ENCODE data around the gene MFAP1. TPM values are rescaled to one million over a fixed set of nuclear protein-coding genes. Genes with fewer than 3 reads are reported as not detected.

MFAP1 gene
- total RNA-seq, 6 donors from 2014 or later: 7.4 to 20.0 (median 17.5) TPM

- Histone ChIP-seq H3K27me3 (no peaks in the 10 kb centered on the region), H3K27ac (peak overlapping the region; percentile 89 to 93 (median 92)), H3K36me3 (peaks cover 15 to 38% (median 28%) of the 10 kb centered on the region in 4 donors), H3K4me3 (peak overlapping the region in 3 of 4 donors; percentile 66 to 86 (median 73)), H3K9me3 (no peaks in the 10 kb centered on the region), H3K4me1 (peaks cover 12 to 23% (median 15%) of the 10 kb centered on the region in 4 donors)
- DNase-seq (peak in 1 of 2 donors; percentile 56), ATAC-seq (ENCODE audit: low FRiP score in 2 of 2) (no peak)
- TF ChIP-seq EP300 (IDR thresholded peaks at IDR 0.05) (no peak), POLR2AphosphoS5 (IDR thresholded peaks at IDR 0.05) (peak in 1 of 2 donors; percentile 7), POLR2A (IDR thresholded peaks at IDR 0.05) (no peak), CTCF (IDR thresholded peaks at IDR 0.05) (peak in 2 of 6 experiments; percentile 17 to 23)
- WGBS, 2 donors: 100% methylated on average over 1 of the region's 1 CpG
Measured at GRCh38 chr15:43775411-43775965, 49.0 kb downstream of the MFAP1 start.

GRCh38 chr15:43774062-43774461 lies 50.4 kb downstream of the MFAP1 start:
- ATAC-seq (ENCODE audit: low FRiP score in 2 of 2): no peak
- H3K4me3 ChIP-seq: no peak overlapping the region
- WGBS, 2 donors: 83 to 93% methylated on average over 4 of the region's 4 CpGs
- no peak for DNase-seq
- H3K9me3 ChIP-seq: no peaks in the 10 kb centered on the region
- peaks cover 12 to 23% (median 15%) of the 10 kb centered on the region in 4 donors for H3K4me1 ChIP-seq
- peak overlapping the region in 2 of 4 donors; percentile 15 to 93 for H3K27ac ChIP-seq
- H3K27me3 ChIP-seq: no peaks in the 10 kb centered on the region
- peaks cover 15 to 52% (median 41%) of the 10 kb centered on the region in 4 donors for H3K36me3 ChIP-seq
- TF ChIP-seq POLR2A (IDR thresholded peaks at IDR 0.05) (no peak), EP300 (IDR thresholded peaks at IDR 0.05) (no peak), POLR2AphosphoS5 (IDR thresholded peaks at IDR 0.05) (no peak), CTCF (IDR thresholded peaks at IDR 0.05) (no peak)

- peaks cover 19 to 66% (median 54%) of the 10 kb centered on the region in 4 donors for H3K36me3 ChIP-seq
- ATAC-seq (ENCODE audit: low FRiP score in 2 of 2) (no peak), DNase-seq (no peak)
- H3K4me3 ChIP-seq: no peak overlapping the region
- peak overlapping the region in 3 of 4 donors; percentile 36 to 65 (median 48) for H3K27ac ChIP-seq
- TF ChIP-seq EP300 (IDR thresholded peaks at IDR 0.05): no peak
- no peak for TF ChIP-seq CTCF (IDR thresholded peaks at IDR 0.05)
- TF ChIP-seq POLR2A (IDR thresholded peaks at IDR 0.05): no peak
- no peak for TF ChIP-seq POLR2AphosphoS5 (IDR thresholded peaks at IDR 0.05)
- peaks cover 7 to 18% (median 10%) of the 10 kb centered on the region in 4 donors for H3K4me1 ChIP-seq
- H3K27me3 ChIP-seq: no peaks in the 10 kb centered on the region
- no peaks in the 10 kb centered on the region for H3K9me3 ChIP-seq
Measured at GRCh38 chr15:43772624-43773023, 51.9 kb downstream of the MFAP1 start.

GRCh38 chr15:43771816-43772215 lies 52.7 kb downstream of the MFAP1 start:
- peak overlapping the region in 3 of 4 donors; percentile 36 to 65 (median 48) for H3K27ac ChIP-seq
- ATAC-seq (ENCODE audit: low FRiP score in 2 of 2): peak; percentile 13 to 48
- TF ChIP-seq EP300 (IDR thresholded peaks at IDR 0.05): peak in 1 of 4 donors; percentile 37
- no peak for TF ChIP-seq POLR2A (IDR thresholded peaks at IDR 0.05)
- TF ChIP-seq POLR2AphosphoS5 (IDR thresholded peaks at IDR 0.05): peak in 1 of 2 donors; percentile 74
- WGBS, 2 donors: 59 to 62% methylated on average over 2 of the region's 2 CpGs
- H3K27me3 ChIP-seq: no peaks in the 10 kb centered on the region
- DNase-seq: peak in 1 of 2 donors; percentile 39
- peaks cover 24 to 74% (median 62%) of the 10 kb centered on the region in 4 donors for H3K36me3 ChIP-seq
- H3K4me3 ChIP-seq: no peak overlapping the region
- no peaks in the 10 kb centered on the region for H3K9me3 ChIP-seq
- H3K4me1 ChIP-seq: peaks cover 7 to 15% (median 8%) of the 10 kb centered on the region in 4 donors

GRCh38 chr15:43769584-43770228 lies 54.8 kb downstream of the MFAP1 start:
- H3K27me3 ChIP-seq: no peaks in the 10 kb centered on the region

More at GRCh38 chr15:43769584-43770228, 54.8 kb downstream of the MFAP1 start:
- TF ChIP-seq POLR2AphosphoS5 (IDR thresholded peaks at IDR 0.05) (no peak), POLR2A (IDR thresholded peaks at IDR 0.05) (no peak), CTCF (IDR thresholded peaks at IDR 0.05) (peak; percentile 45 to 71 (median 64)), EP300 (IDR thresholded peaks at IDR 0.05) (no peak)
- H3K36me3 ChIP-seq: peaks cover 41 to 96% (median 81%) of the 10 kb centered on the region in 4 donors
- ATAC-seq (ENCODE audit: low FRiP score in 2 of 2) (peak; percentile 66 to 83), DNase-seq (peak in 1 of 2 donors; percentile 49)
- WGBS, 2 donors: 66 to 70% methylated on average over 5 of the region's 5 CpGs
- no peak overlapping the region for H3K4me3 ChIP-seq
- H3K9me3 ChIP-seq: no peaks in the 10 kb centered on the region
- peaks cover 0 to 3% (median 0%) of the 10 kb centered on the region in 4 donors for H3K4me1 ChIP-seq
- H3K27ac ChIP-seq: no peak overlapping the region

Measured in upper lobe of left lung (tissue), 6 donors.